HG02642 (cell line): ENCODE results near the gene NRL.

Experiments used
- ATAC-seq: cut with Tn5 transposase; IDR thresholded peaks from one replicate; pipeline ENCODE4 v1.9.1; 2021; ENCODE audit warnings: mild to moderate bottlenecking; ENCODE audit not compliant: unreplicated experiment, poor library complexity

Gene NRL

DNA sequence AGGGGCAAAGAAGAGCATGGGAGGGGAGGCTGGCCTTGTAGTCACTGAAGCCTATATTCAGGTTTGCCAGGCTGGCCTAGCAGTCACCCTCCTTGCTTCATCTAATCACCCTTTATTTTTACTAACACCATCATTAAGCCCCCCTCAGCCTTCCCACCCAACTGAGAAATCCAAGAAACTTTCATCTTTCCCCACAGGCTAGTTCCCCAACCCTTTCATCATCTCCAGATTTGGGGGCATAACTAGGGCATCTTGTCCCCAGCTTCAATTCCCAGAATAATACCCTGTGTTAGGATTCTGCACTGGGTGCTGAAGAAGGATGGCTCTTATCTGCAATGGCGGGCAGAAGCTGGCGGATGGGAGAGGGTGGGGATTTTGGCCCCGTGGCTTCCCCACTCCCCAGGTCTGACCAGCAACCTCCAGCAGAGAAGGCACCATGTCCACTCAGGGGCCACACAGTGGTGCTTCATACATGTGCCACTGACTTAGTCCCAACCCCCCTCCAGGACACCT, 13.7 kb downstream of the NRL start:
- ATAC-seq, result no peak

DNA sequence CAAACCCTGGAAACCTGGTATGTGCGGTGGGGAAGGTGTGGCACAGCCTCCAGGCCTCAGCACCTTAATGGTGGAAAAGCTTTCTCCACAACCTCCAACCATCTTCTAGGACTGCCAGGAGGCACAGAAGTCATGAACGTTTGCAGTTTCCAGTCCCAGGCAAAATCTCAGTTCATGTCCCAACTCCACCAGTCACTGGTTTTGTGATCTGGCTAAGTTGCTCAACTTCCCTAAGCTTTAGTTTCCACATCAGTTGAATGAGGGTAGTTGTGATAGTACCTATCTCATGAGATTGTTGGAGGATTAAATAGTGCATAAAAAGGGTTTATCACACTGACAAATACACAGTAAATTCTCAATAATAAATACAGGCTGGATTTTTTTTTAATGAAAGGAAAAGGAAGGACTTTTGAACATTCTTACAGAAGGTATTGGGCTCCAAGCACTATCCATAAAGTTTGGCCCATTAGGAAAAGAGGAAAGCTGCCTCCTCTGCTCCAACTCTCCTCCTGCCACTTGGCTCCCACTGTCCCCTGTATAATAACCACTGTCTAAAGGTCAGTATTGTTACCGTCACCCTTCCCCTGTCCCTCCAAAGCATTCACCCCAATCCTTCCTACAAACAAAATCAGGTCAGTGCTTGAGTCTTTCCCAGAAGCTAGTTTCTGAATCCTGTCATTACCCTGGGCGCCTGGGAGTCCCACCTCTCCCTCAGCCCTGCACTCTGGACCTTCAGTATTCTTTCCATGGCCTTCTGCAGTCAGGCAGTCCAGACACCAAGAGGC, 14.4 kb downstream of the NRL start:
- ATAC-seq, result no peak

DNA sequence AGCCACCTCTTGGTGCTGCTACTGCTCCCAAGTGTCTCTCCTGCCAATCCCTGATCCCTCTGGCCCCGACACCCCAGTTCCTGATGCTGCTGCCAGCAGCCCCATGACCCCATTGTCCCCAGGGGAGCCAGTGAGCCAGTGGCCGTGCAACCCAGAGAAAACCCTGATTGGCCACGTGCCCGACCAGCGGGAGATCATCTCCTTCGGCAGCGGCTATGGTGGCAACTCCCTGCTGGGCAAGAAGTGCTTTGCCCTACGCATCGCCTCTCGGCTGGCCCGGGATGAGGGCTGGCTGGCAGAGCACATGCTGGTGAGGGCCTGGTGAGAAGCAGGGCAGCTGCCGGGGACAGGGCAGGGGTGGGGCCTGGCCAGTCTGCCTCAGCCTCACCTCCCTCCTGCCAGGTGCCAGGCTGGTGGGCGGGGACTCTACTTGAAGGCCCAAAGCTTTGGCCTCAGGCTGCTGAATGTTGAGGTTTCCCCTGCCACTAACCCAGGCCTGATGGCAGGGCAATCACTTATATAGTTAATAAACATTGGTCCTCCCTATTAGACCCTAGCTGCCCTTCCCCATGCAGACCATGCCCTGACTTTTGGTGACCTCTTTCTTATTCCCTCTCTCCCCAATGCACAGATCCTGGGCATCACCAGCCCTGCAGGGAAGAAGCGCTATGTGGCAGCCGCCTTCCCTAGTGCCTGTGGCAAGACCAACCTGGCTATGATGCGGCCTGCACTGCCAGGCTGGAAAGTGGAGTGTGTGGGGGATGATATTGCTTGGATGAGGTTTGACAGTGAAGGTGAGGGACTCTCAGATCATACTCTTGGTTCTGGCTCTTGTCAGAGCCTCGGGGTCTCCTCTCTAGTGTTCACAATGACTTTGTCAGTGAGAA, 15.6 kb downstream of the NRL start:
- ATAC-seq, result no peak

DNA sequence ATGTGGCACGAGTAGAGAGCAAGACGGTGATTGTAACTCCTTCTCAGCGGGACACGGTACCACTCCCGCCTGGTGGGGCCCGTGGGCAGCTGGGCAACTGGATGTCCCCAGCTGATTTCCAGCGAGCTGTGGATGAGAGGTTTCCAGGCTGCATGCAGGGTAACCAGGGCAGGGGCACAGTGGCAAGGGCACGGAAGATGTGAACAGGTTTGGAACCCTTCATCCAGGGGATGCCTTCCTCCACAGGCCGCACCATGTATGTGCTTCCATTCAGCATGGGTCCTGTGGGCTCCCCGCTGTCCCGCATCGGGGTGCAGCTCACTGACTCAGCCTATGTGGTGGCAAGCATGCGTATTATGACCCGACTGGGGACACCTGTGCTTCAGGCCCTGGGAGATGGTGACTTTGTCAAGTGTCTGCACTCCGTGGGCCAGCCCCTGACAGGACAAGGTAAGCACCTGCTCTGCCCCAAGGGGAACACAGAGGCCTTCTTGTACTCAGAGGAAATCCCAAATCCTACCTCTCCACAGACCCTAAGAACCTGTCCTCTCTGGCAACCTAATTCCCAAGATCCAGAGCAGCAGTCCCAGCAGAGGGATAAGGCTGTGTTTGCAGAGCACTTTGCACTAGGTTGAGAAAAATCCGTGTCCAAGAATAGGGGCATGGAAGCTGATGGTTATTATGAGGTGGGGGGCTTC, 16.4 kb downstream of the NRL start:
- ATAC-seq, result no peak

DNA sequence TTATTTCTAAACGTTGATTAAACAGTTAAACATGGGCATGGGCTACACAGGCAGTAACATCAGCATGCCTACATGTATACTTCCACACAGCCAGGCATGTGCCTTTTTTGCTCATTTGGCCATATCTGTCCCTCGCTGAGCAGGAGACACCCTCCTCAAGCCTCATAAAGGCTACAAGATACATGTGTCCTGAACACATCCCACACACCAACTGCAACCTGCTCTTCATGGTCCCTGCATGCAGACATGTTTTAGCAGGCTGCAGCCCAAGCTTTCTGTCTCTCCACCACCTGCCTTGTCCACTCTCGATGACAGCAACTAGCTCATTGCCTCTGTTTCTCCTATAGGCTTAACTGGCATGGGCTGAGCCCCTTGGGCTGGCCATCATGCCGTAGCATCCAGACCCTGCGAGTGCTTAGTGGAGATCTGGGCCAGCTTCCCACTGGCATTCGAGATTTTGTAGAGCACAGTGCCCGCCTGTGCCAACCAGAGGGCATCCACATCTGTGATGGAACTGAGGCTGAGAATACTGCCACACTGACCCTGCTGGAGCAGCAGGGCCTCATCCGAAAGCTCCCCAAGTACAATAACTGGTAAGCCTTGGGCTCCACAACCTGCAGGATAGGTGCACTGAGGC, 18.1 kb downstream of the NRL start:
- no peak for ATAC-seq

DNA sequence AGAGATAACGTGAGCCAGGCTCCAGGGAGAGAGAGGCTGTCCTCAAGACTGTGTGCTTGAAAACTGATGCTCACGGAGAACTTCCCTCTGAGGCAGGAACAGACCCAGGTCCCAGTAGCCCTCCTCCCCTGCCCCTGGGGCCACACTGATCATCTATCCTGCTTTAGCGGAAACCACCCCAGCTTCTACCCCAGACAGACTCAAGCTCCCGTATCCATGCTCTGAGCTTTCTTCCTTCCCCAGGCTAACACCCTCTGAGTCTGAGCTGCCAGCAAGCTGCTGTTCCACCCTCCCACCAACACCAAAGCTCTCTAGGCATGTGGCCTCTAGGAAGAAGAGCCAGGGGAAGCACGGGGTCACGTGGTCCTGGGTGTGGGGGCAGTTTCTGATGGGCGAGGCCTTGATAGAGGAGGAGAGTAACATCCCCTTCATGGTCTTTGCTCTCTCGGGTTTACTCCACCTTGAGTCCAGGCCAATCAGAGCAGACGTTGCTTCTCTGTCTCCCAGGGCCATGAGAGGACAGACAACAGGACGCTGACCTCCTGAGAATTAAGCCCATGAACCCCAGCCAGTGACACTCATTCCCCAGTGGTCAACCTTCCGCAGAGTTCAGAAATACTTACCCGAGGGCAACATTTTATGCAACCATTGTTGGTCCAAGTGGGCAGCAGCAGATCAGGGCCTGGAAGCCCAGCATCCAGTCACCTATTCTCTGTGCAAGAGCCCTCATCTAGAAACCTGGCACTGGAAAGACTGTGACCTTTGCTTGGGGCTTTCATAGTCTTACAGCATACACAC, 19.3 kb downstream of the NRL start:
- peak; percentile 58 for ATAC-seq

DNA sequence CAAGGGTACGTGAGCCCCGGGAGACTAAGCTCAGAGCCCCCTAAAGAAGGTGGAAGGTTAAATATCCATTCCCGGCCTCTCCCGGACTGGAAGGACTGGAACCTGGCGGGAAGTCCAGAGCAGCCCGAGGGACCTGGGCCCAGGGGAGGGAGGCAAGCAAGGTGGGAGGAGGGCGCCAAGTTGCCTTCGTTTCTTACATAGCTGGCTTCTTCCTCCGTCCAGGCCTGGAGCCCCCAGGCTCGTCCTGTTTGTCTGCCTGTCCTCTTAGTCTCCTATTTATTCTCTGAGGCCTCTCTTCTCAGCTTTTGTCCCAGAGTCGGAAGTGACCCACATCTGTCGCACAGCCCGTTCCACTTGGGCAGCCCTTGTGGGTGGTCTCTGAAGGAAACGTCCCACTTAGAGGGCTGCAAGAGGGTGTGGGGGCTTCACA, 19.9 kb downstream of the NRL start:
- ATAC-seq, result peak; percentile 0

DNA sequence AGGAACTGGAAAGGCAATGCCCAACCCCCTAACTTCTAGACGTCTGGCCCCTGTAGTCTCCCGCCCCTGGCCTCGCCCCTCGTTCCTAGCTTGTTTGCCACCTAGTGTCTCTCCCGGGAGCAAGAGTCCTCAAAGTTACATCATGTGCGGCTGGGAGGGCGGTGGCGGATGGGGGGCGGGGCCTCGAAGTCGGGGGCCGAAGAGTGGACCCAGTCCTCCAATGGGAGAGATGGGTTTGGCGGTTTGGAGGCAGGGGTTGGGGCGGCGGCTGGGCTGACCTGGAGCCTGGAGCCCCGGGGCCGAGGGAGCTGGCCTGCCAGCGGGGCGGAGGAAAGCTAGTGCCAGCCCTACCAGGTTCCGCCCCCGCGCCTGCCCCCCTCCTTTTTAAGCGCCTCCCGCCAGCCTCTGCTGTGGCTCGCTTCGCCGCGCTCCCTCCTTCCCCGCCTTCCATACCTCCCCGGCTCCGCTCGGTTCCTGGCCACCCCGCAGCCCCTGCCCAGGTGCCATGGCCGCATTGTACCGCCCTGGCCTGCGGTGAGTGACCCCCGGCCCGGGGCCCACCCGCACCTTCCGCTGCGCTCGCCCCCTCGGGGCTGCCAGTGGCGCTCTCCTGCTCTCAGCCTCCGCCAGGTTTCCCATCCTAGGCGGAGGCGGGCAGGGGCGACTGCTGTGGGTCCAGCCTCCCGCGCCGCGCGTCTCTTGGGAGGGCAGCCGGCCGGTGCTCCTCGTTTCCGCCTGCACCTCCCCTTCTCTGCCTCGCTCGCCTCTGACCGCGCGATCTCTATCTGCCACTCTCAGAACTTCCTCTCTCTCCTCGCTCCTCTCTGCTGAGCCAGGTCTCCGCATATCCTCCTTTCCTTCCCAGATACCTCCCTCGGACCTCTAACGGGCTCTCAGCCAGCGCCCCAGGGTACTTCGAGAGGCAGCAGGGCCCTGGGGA, 20.6 kb downstream of the NRL start, which contains the start of gene PCK2:
Gene PCK2 (plus strand): TSS at position 411 of the 940 bp plus-strand sequence. CDS start 95 bp downstream, at position 506.
- peak; percentile 50 for ATAC-seq

DNA sequence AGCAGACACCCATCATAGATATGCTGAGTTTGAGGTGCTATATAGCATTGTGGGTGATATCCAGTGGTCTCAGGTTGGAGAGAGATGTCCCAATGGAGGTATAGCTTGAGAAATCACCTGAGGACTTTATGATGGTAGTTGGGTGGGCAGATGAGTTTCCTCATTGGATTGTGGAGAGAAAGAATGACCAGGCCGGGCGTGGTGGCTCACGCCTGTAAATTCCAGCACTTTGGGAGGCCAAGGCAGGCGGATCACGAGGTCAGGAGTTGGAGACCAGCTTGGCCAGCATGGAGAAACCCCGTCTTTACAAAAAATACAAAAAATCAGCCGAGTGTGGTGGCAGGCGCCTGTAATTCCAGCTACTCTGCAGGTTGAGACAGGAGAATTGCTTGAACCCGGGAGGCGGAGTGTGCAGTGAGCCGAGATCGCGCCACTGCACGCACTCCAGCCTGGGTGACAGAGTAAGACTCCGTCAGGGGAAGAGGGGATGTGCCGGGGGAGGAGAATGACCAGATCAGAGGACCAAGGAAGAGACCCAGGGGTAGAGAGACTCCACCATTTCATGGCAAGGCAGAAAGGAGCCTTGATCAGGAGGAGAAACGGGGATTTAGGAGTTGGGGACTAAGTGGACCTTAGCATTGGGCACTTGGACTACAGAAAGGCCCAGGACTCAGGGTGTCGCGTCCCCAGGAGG, 21.4 kb downstream of the NRL start:
- ATAC-seq, result no peak

DNA sequence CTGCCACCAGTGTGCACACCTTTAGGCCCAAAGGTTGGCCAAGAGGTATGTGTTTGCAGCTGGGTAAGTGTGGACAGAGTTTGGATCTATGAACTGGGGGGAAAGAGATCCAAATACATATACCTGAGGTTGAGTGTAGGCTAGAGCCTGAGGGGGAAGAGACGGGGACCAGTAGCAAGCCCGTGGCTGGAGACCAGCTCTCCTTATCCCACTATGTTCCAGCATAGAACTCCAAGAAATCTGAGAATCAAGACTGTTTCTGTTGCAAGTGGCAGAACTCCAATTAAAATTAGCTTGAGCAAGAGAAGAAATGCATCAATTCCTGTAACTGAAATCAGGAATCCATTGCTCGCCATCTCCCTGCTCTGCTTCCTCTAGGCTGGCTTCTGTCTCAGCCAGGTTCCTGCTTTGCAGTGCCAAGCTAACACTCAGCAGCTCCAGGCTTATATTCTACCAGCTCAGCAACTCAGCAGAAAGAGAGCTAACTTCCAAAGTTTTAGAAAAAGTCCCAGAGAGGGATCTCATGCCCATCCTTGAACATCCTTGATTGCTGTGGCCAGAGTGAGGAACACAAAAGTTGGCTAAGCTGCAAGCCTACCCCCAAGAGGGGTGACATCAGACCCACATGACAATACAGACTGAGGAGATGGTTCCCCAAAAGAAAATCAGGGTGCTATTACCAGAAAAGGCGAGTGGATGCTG, 22.1 kb downstream of the NRL start:
- ATAC-seq, result no peak

DNA sequence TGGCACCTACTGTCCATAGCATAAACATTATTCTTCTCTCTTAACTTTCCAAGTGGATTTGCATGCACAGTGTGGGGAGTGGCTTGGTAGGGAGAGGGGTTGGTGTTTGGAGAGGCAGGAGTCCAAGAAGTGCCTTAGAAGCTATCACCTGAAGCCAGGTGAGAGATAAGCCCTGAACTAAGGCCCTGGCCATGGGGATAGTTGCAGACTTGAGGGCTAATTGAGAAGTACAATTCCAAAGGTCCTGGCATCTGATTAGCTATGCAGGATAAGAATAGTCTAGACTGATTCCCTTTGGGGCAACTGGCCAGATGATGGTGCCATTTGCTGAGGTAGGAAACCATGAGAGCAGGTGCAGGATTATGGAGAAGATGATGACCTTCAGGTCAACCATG, 22.6 kb downstream of the NRL start:
- no peak for ATAC-seq

DNA sequence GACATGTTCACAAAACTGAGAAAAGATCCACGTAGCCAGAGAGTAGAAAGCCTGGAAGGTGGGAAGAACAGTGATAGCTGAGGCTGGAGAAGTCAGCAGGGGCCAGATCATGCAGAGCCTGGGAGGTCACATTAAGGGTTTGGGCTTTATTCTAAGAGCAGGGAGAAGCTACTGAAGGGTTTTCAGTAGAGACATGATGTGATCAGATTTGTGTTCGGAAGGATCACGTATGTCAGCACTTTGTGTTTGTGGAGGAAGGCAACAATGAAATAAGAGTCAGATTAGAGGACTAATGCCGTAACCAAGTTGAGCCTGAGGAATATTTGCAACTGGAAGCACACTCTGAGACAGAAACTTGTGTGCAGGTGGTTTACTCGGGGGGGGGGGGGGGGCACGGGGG, 24.9 kb downstream of the NRL start:
- no peak for ATAC-seq

DNA sequence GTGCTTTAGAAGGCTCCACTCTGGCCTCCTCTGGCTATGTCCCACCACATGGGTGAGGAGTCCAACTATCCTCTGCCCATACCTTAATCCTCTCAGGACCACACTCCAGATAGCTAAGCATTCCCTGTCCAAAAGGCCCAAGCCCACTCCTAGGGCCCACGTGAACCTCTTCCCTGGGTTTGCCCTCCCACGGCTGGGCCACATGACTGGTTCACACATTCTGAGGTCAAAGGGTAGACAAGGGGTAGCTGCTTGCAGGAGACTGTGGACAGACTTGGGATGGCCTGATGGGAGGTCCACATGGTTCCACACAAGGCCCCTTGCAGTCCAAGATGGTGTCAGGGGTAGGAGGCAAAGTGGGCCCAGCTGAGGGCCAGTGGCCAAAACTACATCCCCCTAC, 26.7 kb downstream of the NRL start:
- ATAC-seq, result no peak

DNA sequence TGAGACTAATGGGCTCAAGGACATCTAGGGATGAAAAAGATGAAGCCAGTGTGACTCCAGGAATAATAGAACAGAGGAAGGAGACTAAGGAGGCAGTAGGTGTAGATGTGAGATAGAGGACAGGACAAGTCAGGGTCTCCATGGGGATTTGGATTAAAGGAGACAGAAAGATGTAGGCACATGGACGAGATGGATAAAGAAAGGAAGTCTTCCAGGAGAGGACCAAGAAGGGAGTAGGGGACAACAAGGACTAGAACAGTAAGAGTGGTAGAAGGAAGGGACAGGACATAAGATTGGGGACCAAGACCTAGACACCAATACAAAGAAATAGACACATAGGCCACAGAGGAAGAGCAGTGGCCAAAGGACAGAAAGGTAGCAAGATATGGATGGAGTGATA, 27.7 kb downstream of the NRL start:
- no peak for ATAC-seq

DNA sequence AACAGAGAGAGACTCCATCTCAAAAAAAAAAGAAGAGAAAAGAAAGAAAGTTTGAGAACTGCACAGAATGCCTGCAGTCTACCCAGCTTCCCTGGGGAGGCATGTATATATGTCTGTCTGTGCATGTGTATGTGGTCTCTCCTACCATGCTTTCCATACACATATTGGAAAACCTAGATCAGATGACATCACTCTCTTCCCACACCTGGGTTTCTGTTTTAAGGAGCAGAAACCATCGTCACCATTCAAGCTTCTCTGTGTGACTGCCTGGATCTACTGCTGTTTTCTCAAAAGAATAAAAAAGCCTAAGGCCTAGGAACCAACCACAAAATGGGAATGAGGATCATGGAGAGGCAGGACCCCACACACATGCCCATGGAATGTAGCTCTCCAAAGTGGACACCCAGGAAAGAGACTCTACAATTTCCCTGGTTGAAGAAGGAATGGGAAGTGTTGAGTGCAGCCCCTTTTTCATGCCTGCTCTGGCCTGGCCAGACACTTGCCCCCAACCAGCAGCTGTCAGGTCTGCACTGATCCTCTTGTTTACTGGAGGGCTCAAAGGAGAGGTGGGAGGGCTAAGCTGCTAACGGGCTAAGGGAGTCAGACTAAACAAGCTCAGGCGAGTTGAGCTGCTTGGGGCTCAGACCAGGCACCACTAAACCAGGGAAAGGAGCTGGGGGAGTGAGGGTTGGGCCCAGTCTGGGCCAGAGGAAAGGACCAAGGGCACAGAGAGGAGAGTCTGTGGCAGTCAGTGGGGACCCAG, 28.4 kb downstream of the NRL start:
- no peak for ATAC-seq

DNA sequence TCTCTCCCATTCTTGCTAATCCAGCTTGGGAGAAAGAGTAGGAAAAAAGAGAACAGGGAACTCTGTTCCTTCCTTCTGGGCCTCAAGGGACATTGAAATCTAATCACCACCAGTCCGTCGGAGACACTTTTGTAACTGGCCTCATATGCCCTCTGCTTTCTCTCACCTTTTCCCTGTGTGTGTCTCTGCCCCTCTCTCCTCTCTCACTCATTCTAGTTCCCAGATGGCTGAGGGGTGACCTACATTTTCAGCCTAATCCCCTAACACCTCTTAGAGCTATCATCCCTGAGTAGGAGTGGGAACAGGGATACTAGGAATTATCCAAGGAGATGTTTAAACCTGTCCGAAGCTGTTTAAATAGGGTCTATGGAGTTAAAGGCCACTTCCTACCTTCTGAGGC, 29.5 kb downstream of the NRL start:
- ATAC-seq, result no peak
